ENCODE results near the gene TPPP2. TPM values are rescaled to one million over a fixed set of nuclear protein-coding genes. Genes with fewer than 3 reads are reported as not detected.
"Not testable (repeated sequence)": the region's sequence is repeated elsewhere in the genome, so short reads cannot be mapped to it uniquely, and the experiment has no call there.

TPPP2 gene
- polyA plus RNA-seq, 1 donor from 2014 or later = not detected

GRCh38 chr14:21003788-21004346 lies 26.1 kb upstream of the TPPP2 start:
- H3K27me3 ChIP-seq (ENCODE audit: insufficient read depth, low read depth, low read length) = no peaks in the 10 kb centered on the region
- H3K9me3 ChIP-seq (ENCODE audit: low read length) = no peaks in the 10 kb centered on the region
- TF ChIP-seq EZH2 (IDR thresholded peaks at IDR 0.05; ENCODE audit: borderline replicate concordance, insufficient read depth, low read length, poor library complexity, severe bottlenecking) (no peak), EP300 (conservative IDR thresholded peaks at IDR 0.05; ENCODE audit: poor library complexity, severe bottlenecking) (no peak), RAD21 (conservative IDR thresholded peaks at IDR 0.05) (no peak), SMC3 (conservative IDR thresholded peaks at IDR 0.05; ENCODE audit: poor library complexity) (no peak), CTCF (IDR thresholded peaks at IDR 0.05; ENCODE audit: poor library complexity, severe bottlenecking) (no peak), TAF1 (IDR thresholded peaks at IDR 0.05; ENCODE audit: low read depth) (no peak), MXI1 (conservative IDR thresholded peaks at IDR 0.05; ENCODE audit: poor library complexity, severe bottlenecking) (no peak), POLR2AphosphoS5 (IDR thresholded peaks at IDR 0.05) (no peak), REST (IDR thresholded peaks at IDR 0.05; ENCODE audit: borderline replicate concordance) (no peak)
- H3K27ac ChIP-seq (ENCODE audit: low read length) = no peak overlapping the region
- H4K20me1 ChIP-seq (ENCODE audit: insufficient read depth) = no peaks in the 10 kb centered on the region
- no peak overlapping the region for H3K9ac ChIP-seq (ENCODE audit: low read length)
- no peak overlapping the region for H2AFZ ChIP-seq (ENCODE audit: low read depth, low read length)
- no peaks in the 10 kb centered on the region for H3F3A ChIP-seq (ENCODE audit: insufficient read depth, low read length, poor library complexity, severe bottlenecking)
- no peaks in the 10 kb centered on the region for H3K9me2 ChIP-seq (ENCODE audit: insufficient read depth, low read length)
- no peaks in the 10 kb centered on the region for H3K36me3 ChIP-seq (ENCODE audit: insufficient read depth, low read length)
- no peak overlapping the region for H3K4me2 ChIP-seq (ENCODE audit: low read length)
- no peaks in the 10 kb centered on the region for H3K79me2 ChIP-seq (replicated peaks; ENCODE audit: insufficient read depth, low read length)
- H3K4me3 ChIP-seq (ENCODE audit: low read length) = no peak overlapping the region

- not testable (repeated sequence) for H3K9me2 ChIP-seq (ENCODE audit: insufficient read depth, low read length); H3K4me3 ChIP-seq (ENCODE audit: low read length); H3K27ac ChIP-seq (ENCODE audit: low read length); H3F3A ChIP-seq (ENCODE audit: insufficient read depth, low read length, poor library complexity, severe bottlenecking); H3K27me3 ChIP-seq (ENCODE audit: insufficient read depth, low read depth, low read length); H3K79me2 ChIP-seq (replicated peaks; ENCODE audit: insufficient read depth, low read length); H3K36me3 ChIP-seq (ENCODE audit: insufficient read depth, low read length); H4K20me1 ChIP-seq (ENCODE audit: insufficient read depth); H2AFZ ChIP-seq (ENCODE audit: low read depth, low read length); H3K4me2 ChIP-seq (ENCODE audit: low read length); H3K9ac ChIP-seq (ENCODE audit: low read length); H3K9me3 ChIP-seq (ENCODE audit: low read length)
Measured at GRCh38 chr14:21009721-21010120, 20.3 kb upstream of the TPPP2 start.

- Histone ChIP-seq H4K20me1 (ENCODE audit: insufficient read depth) (no peaks in the 10 kb centered on the region), H3K9ac (ENCODE audit: low read length) (no peak overlapping the region), H3K36me3 (ENCODE audit: insufficient read depth, low read length) (no peaks in the 10 kb centered on the region), H3K9me3 (ENCODE audit: low read length) (no peaks in the 10 kb centered on the region), H3K27me3 (ENCODE audit: insufficient read depth, low read depth, low read length) (no peaks in the 10 kb centered on the region), H3K9me2 (ENCODE audit: insufficient read depth, low read length) (no peaks in the 10 kb centered on the region), H3F3A (ENCODE audit: insufficient read depth, low read length, poor library complexity, severe bottlenecking) (no peaks in the 10 kb centered on the region), H3K27ac (ENCODE audit: low read length) (no peak overlapping the region), H3K79me2 (replicated peaks; ENCODE audit: insufficient read depth, low read length) (no peaks in the 10 kb centered on the region), H3K4me3 (ENCODE audit: low read length) (no peak overlapping the region), H3K4me2 (ENCODE audit: low read length) (no peak overlapping the region), H2AFZ (ENCODE audit: low read depth, low read length) (no peak overlapping the region)
- TF ChIP-seq RAD21 (conservative IDR thresholded peaks at IDR 0.05) (no peak), EP300 (conservative IDR thresholded peaks at IDR 0.05; ENCODE audit: poor library complexity, severe bottlenecking) (no peak)
Measured at GRCh38 chr14:21011136-21011535, 18.9 kb upstream of the TPPP2 start.

All from neural cell (in vitro differentiated cells).